DMS114 treated with DMSO at 0.1 percent for 48 hours (cell line): Measurements from ENCODE around the gene ALLC.

ENCODE experiments used
- DNase-seq: peaks from one replicate; lab custom pipeline; 2025; ENCODE audit not compliant: unreplicated experiment; lab: John Stamatoyannopoulos, UW

The ALLC gene

GRCh38 chr2:3639015-3639630 lies 18.9 kb upstream of the ALLC start:
- DNase-seq, result no peak

GRCh38 chr2:3639653-3640052 lies 18.3 kb upstream of the ALLC start:
- no peak for DNase-seq

DNA sequence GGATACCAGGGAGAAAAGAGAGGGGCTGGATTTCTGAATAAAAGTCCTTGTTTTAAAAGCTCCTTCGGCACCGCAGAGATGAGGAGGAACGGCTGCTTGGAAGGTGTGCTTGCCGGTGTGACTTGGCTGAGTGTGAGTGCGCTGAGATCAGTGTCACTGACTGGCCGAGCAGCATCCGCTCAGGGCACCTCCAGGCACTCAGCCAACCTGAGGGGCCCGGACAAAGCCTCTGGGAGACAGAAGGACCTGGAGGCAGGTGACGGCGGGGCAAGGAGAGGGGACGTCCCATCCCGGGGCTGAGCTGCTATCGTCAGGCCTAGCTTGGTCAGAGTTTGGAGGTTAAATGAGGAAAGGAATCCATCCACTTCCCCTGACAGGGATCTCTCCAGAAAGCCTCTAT lies 16.8 kb upstream of the ALLC start:
- DNase-seq, result no peak

DNA sequence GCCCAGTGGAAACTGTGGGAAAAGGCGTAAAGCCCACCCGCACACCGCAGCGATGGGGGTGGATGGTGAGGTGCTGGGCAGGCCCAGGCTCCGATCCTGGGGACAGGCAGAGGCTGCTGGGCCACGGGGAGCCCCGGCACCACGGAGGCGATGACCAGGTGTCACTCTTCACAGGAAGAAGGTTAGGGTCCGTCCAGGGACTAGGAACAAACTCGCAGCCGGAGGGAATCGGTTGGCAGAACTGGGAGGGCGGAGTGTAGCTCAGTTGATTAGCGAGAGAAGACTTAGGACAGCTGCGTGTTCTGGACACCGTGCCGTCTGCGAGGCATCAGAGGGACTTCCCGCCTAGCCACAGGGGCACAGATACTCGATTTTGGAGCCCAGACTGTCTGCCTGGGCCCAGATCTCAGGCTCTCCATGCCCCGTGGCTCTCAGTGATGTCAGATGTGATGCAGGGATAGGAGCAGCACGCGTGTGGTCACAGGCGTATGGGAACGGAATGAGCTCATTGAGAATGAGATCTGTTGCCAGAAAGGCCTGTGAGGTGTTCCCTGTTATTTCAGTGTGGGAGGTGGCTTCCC lies 16.1 kb upstream of the ALLC start:
- no peak for DNase-seq

DNA sequence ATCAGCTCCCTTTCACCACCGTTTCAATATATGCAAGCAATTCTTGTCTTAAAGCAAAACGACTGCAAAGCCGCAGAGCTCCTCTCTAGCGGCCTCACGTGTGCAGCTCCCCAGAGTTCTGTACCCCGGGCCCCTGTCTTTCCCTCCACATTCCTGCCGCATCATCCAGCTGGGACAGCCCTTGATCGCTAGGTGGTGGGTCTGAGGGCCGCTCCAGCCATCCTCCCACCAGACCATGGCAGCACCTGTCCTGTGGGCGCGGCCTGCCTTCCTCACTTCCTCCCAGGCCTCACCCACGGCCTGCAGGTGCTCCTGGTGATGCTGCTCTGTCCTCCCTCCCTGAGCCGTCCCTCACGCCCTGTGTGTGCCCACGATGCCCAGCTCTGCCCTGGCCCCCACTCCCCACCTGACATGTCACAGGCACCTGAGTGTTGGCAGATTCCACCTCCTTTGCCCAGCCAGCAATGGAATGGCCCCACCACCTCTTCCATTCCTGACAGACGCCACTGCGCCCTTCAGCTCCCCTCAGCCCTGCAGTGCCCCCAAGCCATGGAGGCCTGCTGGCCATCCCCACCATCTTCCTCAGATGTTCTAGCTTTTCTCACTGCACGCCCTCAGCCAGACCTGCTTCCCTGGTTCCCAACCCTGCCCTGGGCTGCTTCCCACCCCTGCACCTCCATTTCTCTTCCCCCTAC lies 15.3 kb upstream of the ALLC start:
- no peak for DNase-seq

DNA sequence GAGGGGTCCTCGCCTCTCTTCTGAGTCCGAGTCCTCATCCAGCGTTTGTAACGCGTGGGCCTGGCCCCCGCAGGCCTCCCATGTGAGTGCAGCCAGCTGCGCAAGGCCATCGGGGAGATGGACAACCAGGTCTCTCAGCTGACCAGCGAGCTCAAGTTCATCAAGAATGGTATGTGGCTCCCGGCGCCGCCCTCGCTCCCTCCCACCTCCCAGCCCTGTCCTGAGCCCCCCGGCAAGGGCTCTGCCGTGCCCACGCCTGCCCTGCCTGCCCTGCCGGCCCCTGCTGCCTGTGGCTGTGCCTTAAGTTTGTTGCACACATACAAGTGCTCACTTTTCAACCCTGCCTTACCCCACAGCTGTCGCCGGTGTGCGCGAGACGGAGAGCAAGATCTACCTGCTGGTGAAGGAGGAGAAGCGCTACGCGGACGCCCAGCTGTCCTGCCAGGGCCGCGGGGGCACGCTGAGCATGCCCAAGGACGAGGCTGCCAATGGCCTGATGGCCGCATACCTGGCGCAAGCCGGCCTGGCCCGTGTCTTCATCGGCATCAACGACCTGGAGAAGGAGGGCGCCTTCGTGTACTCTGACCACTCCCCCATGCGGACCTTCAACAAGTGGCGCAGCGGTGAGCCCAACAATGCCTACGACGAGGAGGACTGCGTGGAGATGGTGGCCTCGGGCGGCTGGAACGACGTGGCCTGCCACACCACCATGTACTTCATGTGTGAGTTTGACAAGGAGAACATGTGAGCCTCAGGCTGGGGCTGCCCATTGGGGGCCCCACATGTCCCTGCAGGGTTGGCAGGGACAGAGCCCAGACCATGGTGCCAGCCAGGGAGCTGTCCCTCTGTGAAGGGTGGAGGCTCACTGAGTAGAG lies 14.4 kb upstream of the ALLC start:
- no peak for DNase-seq

DNA sequence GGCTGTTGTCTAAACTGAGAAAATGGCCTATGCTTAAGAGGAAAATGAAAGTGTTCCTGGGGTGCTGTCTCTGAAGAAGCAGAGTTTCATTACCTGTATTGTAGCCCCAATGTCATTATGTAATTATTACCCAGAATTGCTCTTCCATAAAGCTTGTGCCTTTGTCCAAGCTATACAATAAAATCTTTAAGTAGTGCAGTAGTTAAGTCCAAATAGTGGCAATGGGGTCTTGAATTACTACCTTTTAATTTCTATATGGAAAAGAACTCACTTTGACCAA lies 13.8 kb upstream of the ALLC start:
- DNase-seq, result no peak

DNA sequence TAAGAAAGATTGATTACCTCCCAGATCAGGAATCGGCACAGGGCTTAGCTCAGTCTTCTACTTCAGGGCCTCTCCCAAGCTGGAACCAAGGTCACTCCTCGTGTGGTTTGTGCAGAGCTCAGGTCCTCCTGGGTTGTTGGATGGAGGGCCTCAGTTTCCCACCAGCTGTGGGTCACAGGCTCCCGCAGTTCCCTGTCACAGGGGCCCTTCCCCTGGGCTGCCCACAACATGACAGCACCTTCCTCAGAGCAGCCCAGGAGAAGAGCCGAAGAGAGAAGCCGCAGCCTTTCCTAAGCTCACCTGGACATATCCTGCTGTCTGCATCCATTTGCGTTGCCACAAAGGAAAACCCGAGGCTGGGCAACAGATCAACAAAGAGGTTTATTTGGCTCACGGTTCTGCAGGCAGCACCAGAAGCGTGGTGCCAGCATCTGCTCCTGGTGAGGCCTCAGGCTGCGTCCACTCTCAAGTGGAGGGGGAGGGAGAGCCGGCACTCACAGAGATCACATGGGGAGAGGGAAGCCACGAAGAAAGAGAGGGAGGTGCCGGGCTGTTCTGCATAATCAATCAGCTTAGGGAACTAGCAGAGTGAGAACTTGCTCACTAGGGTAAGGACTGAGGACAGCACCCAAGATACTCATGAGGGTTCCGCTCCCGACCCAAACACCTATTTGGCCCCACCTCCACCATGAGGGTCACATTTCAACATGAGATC lies 13.0 kb upstream of the ALLC start:
- DNase-seq, result no peak

GRCh38 chr2:3645745-3646389 lies 12.1 kb upstream of the ALLC start:
- no peak for DNase-seq

DNA sequence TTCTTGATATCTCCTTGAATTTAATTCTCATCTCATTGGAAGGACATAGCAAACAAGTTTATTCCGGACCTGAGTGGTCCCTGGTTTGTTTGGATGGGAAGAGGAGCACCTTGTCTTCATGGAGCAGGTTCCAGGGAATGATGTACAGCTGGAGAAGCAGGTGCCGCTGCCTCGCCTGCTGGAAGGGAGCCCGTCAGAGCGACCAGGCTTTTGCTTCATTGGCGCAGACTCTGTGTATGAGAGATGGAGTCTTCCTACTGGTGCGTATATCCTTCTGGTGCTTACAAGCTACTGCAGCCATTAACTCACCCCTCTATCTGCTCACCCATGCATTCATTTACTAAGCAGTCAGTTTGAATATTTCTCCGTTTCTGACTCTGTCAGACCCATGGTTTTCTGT lies 11.6 kb upstream of the ALLC start:
- no peak for DNase-seq

DNA sequence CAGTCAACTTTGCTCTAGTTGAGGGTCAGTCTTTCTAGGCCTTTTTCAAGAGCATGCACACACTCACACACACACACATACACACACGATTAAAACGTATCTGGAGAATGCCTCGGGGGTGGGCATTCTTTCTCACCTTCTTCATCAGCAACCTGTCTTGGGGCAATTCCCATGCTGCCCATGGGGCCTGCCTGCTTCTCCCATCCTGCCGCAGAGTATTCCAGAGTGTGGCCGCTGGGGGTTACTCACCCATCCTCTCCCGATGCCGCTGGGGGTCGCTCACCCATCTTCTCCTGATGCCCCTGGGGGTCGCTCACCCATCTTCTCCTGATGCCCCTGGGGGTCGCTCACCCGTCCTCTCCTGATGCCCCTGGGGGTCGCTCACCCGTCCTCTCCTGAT lies 10.8 kb upstream of the ALLC start:
- DNase-seq, result no peak

- DNase-seq, result no peak
Observed at GRCh38 chr2:3647831-3648651, 10.0 kb upstream of the ALLC start.

GRCh38 chr2:3648652-3649177 lies 9.3 kb upstream of the ALLC start:
- no peak for DNase-seq

GRCh38 chr2:3649581-3649980 lies 8.4 kb upstream of the ALLC start:
- DNase-seq, result no peak

DNA sequence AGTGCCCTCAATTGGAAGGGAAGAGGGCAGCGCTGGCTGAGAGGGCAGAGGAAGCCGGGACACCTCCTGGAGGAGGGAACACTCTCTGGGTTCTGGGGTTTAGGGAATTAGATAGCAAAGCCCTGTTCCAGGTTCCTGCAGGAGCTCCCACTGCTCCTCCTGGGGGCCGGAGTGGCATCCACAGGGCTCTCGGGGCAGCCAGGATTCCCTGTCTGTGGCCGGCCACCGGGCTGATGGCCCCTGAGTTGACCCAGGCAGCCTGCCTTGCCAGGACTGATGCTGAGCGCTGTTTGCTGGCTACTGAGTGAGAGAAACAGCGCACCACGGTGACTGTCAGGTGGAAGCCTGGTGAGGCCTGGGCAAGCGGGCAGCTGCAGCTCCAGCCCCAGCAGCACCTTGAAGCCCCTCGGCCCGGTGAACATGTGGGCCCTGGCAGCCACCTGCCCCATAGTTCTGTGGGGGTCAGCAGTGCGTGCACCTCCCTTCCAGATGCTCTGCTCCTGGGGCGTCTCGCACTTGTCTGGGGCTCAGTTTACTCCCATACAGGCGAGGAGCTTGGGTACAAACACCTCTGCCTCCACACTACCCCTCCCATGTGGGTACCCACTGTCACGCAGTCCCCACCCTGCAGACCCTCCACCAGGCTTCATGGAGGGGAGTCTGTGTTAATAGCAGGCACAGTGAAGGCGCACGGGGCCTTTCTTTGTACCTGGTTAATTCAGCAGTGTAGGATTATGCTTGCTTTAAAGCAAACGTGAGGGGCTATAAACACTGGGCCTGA lies 7.7 kb upstream of the ALLC start:
- no peak for DNase-seq

DNA sequence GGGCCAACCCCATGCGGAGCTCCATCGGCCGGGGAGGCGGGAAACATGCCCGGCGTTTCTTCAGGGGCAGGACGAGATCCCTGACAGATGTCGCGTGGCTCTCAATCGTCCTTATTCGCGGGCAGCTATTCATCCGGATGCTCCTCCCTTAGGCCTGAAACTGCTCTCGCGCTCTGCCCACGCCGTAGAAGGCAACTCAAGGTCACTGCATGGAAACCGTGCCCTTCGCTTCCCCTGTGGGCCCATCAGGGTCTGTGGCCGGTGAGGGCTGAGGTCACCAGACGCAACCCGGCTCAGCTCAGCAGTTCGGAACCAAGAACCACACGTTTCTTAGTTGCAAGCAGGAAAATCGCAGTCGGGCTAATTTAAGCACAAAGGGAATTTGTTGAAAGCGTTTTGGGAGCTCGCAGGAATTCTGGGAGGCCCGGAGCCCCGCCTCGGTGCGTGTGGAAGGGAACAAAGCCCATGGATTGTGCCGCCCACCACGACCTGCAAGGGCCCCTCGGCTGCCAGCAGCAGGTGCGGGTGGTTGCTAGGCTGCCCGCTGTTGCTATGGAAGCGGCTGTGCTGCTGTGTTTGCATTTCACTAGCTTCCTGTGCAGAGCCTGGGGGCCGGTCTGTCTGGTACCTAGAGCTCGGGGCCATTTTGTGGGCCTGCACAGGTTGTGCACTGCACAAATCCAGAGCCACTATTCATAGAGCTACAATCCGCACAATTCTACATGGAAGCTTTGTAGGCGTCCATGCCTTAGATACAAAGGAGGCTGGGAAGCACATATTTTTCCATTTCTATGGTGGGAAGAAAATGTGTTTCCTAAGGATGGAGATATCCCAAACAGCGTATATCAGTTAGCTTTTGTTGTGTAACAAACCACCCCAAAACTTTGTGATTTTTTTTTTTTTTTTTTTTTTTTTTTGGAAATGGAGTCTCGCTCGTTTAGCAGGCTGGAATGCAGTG lies 6.0 kb upstream of the ALLC start:
- DNase-seq, result no peak

DNA sequence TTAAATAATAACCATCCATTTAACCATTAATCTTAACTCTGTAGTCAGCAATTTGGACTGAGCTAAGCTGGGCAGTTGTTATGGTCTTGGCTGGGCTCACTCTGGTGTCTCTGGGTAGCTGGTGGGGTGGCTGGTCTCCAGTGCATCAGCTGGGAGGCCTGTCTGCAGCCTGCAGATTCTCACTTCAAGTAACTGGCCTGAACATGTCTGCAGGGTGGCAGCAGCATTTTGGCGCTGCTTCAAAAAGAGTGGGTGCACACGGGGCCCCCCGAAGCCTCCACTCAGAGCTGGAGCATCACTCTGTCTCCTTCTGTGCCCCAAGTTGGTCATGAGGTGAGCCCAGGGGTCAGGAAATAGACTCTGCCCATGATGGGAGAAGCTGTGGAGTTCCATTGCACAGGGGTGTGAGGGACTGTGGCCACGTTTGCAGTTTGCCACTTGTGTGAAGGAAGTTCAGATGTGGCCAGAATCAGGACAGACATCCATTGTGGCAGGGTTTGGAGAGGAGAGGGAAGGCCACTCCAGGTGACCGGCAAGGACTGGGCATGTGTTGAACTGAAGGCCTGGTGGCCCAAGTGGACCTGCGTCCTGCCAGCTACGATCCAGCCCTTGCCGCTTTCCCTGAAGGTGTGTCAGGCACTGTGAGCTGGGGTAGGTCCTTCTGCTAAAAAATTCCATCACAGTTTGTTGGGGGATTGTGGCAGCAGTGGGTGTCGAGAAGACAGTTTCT lies 4.9 kb upstream of the ALLC start:
- no peak for DNase-seq
